T-helper 1 cell (primary cell): ENCODE results near the gene KIAA1328.
"Not testable (repeated sequence)": the region's sequence is repeated elsewhere in the genome, so short reads cannot be mapped to it uniquely, and the experiment has no call there.

Experiments used
- DNase-seq, 5 donors: peaks; one replicate each; pipeline ENCODE4 v3.0.0-alpha.2; 2012 to 2020

KIAA1328 gene

GRCh38 chr18:36888778-36889177, 59.9 kb downstream of the KIAA1328 start:
- DNase-seq = no peak

- no peak for DNase-seq
Observed at GRCh38 chr18:36889321-36889720, 60.4 kb downstream of the KIAA1328 start.

- DNase-seq = peak in 1 of 5 donors; percentile 2
Observed at GRCh38 chr18:36889742-36890141, 60.8 kb downstream of the KIAA1328 start.

- DNase-seq = no peak
Observed at GRCh38 chr18:36890598-36890997, 61.7 kb downstream of the KIAA1328 start.

GRCh38 chr18:36893227-36893626, 64.3 kb downstream of the KIAA1328 start:
- no peak for DNase-seq

GRCh38 chr18:36895606-36896005, 66.7 kb downstream of the KIAA1328 start:
- no peak for DNase-seq

- no peak for DNase-seq
Observed at GRCh38 chr18:36897253-36897652, 68.3 kb downstream of the KIAA1328 start.

GRCh38 chr18:36899289-36899688, 70.4 kb downstream of the KIAA1328 start:
- peak in 1 of 5 donors; percentile 29 for DNase-seq

GRCh38 chr18:36900466-36900865, 71.5 kb downstream of the KIAA1328 start:
- no peak for DNase-seq

GRCh38 chr18:36901277-36901701, 72.4 kb downstream of the KIAA1328 start:
- no peak for DNase-seq

- no peak for DNase-seq
Observed at GRCh38 chr18:36903215-36903928, 74.4 kb downstream of the KIAA1328 start.

GRCh38 chr18:36905571-36905970, 76.6 kb downstream of the KIAA1328 start:
- DNase-seq = no peak

- not testable (repeated sequence) for DNase-seq
Observed at GRCh38 chr18:36909282-36909681, 80.4 kb downstream of the KIAA1328 start.

- DNase-seq = peak in 1 of 5 donors; percentile 11
Observed at GRCh38 chr18:36912887-36913286, 84.0 kb downstream of the KIAA1328 start.

GRCh38 chr18:36917907-36918306, 89.0 kb downstream of the KIAA1328 start:
- DNase-seq = no peak

GRCh38 chr18:36929601-36930000, 100.7 kb downstream of the KIAA1328 start:
- no peak for DNase-seq

- no peak for DNase-seq
Observed at GRCh38 chr18:36931106-36931505, 102.2 kb downstream of the KIAA1328 start.

GRCh38 chr18:36933552-36933951, 104.6 kb downstream of the KIAA1328 start:
- DNase-seq = no peak

- no peak for DNase-seq
Observed at GRCh38 chr18:36934884-36935283, 106.0 kb downstream of the KIAA1328 start.

- DNase-seq = peak in 1 of 5 donors; percentile 13
Observed at GRCh38 chr18:36942264-36942663, 113.3 kb downstream of the KIAA1328 start.

GRCh38 chr18:36947820-36948348, 119.0 kb downstream of the KIAA1328 start:
- no peak for DNase-seq

- no peak for DNase-seq
Observed at GRCh38 chr18:36950282-36950681, 121.4 kb downstream of the KIAA1328 start.

GRCh38 chr18:36950960-36951359, 122.0 kb downstream of the KIAA1328 start:
- DNase-seq = no peak

- no peak for DNase-seq
Observed at GRCh38 chr18:36953047-36953446, 124.1 kb downstream of the KIAA1328 start.

GRCh38 chr18:36960038-36960437, 131.1 kb downstream of the KIAA1328 start:
- DNase-seq = no peak
